PFSK-1 (cell line): ENCODE results near the gene CCNL2.

Experiments used
- FOXP2 ChIP-seq: optimal IDR thresholded peaks from 2 replicates; pipeline ENCODE3; 2011; ENCODE audit warnings: borderline replicate concordance, control low read depth, inconsistent platforms; ENCODE audit not compliant: insufficient read depth; ENCODE audit errors: extremely low read length, extremely low read depth
- POLR2AphosphoS5 ChIP-seq: IDR thresholded peaks from 2 replicates; pipeline ENCODE4 v1.6.1; 2012; ENCODE audit warnings: low read depth, mild to moderate bottlenecking, control low read depth, low read length, moderate library complexity
- REST ChIP-seq, 2 experiments: IDR thresholded peaks; 2 replicates each; pipeline versions ENCODE4 v1.6.1 to v1.8.0; 2011 to 2012; ENCODE audit warnings: low read depth in 2 of 2, low read length in 2 of 2, control low read depth in 1 of 2, inconsistent platforms in 1 of 2, mild to moderate bottlenecking in 1 of 2, moderate library complexity in 1 of 2; ENCODE audit not compliant: insufficient read depth in 1 of 2
- SIN3A ChIP-seq: IDR thresholded peaks from 2 replicates; pipeline ENCODE4 v1.6.1; 2012; ENCODE audit warnings: mild to moderate bottlenecking, low read length, moderate library complexity, borderline replicate concordance; ENCODE audit not compliant: insufficient read depth
- TAF1 ChIP-seq: IDR thresholded peaks from 2 replicates; pipeline ENCODE4 v1.6.1; 2012; ENCODE audit warnings: low read length, control low read depth, borderline replicate concordance; ENCODE audit not compliant: insufficient read depth

CCNL2 gene

GRCh38 chr1:1418464-1419362 lies 19.6 kb upstream of the CCNL2 start:
- TF ChIP-seq POLR2AphosphoS5 (no peak), TAF1 (no peak), REST (IDR thresholded peaks at IDR 0.05; ENCODE audit: insufficient read depth in 1 of 2, low read depth in 2 of 2, low read length in 2 of 2) (no peak), SIN3A (no peak), FOXP2 (no peak)

GRCh38 chr1:1415751-1416150 lies 16.6 kb upstream of the CCNL2 start:
- TF ChIP-seq REST (IDR thresholded peaks at IDR 0.05; ENCODE audit: insufficient read depth in 1 of 2, low read depth in 2 of 2, low read length in 2 of 2) (no peak), SIN3A (no peak), POLR2AphosphoS5 (no peak), TAF1 (no peak), FOXP2 (no peak)

- TF ChIP-seq REST (IDR thresholded peaks at IDR 0.05; ENCODE audit: insufficient read depth in 1 of 2, low read depth in 2 of 2, low read length in 2 of 2): no peak
- TF ChIP-seq SIN3A: no peak
- TF ChIP-seq FOXP2: no peak
- no peak; the same call in 1 of the 2 replicates for TF ChIP-seq POLR2AphosphoS5
- TF ChIP-seq TAF1: no peak
These were observed 12.5 kb upstream of the CCNL2 start for GRCh38 chr1:1411626-1412025.

GRCh38 chr1:1407636-1408318 lies 8.6 kb upstream of the CCNL2 start:
- TF ChIP-seq FOXP2 (no peak), POLR2AphosphoS5 (no peak), TAF1 (no peak), SIN3A (no peak), REST (IDR thresholded peaks at IDR 0.05; ENCODE audit: insufficient read depth in 1 of 2, low read depth in 2 of 2, low read length in 2 of 2) (no peak)
